CD8-positive, alpha-beta memory T cell (primary cell): ENCODE results near the gene DTNBP1. TPM values are rescaled to one million over a fixed set of nuclear protein-coding genes. Genes with fewer than 3 reads are reported as not detected.

ENCODE experiments used
- CTCF ChIA-PET: fragments of 350-600 bp; sonication (Branson Sonifier 250); formaldehyde crosslinking; loops from one replicate; lab custom pipeline; 2021; ENCODE audit warnings: antibody characterized with exemption; lab: Charles Lee
- POLR2A ChIA-PET: fragments of 350-600 bp; sonication (Branson Sonifier 250); formaldehyde crosslinking; loops from one replicate; lab custom pipeline; 2021; ENCODE audit warnings: antibody characterized with exemption; lab: Charles Lee
- DNase-seq, 5 donors: peaks; one replicate each; pipeline versions ENCODE4 v3.0.0 to v3.0.0-alpha.2; 2020 to 2022; ENCODE audit warnings: mixed read lengths in 1 of 5
- H3K27ac ChIP-seq: one replicate; pipeline ENCODE4 v1.7.0; 2013; ENCODE audit warnings: low read depth, mild to moderate bottlenecking, low read length, moderate library complexity
- H3K27me3 ChIP-seq: 2 replicates; pipeline ENCODE4 v1.7.0; 2013; ENCODE audit warnings: low read length, mild to moderate bottlenecking; ENCODE audit not compliant: insufficient read depth, poor library complexity, severe bottlenecking
- H3K36me3 ChIP-seq: 2 replicates; pipeline ENCODE4 v1.7.0; 2013; ENCODE audit warnings: mild to moderate bottlenecking, low read length, moderate library complexity; ENCODE audit not compliant: insufficient read depth
- H3K4me1 ChIP-seq: 2 replicates; pipeline ENCODE4 v1.7.0; 2013; ENCODE audit warnings: mild to moderate bottlenecking, low read length, moderate library complexity; ENCODE audit not compliant: insufficient read depth
- H3K4me3 ChIP-seq: 2 replicates; pipeline ENCODE4 v1.7.0; 2013; ENCODE audit warnings: mild to moderate bottlenecking, low read length
- H3K9me3 ChIP-seq: 2 replicates; pipeline ENCODE4 v1.7.0; 2013; ENCODE audit warnings: mild to moderate bottlenecking, low read length
- H3K27ac Mint-ChIP-seq, 8 donors: one replicate each; pipeline ENCODE4 v1.8.0; 2020 to 2021; ENCODE audit warnings: mixed read lengths in 8 of 8, mild to moderate bottlenecking in 6 of 8, inconsistent platforms in 3 of 8, moderate library complexity in 3 of 8
- H3K27me3 Mint-ChIP-seq, 2 donors: one replicate each; pipeline ENCODE4 v1.8.0; 2020 to 2021; ENCODE audit warnings: mixed read lengths in 2 of 2, mild to moderate bottlenecking in 1 of 2, moderate library complexity in 1 of 2
- H3K36me3 Mint-ChIP-seq, 3 donors: one replicate each; pipeline ENCODE4 v1.8.0; 2020 to 2021; ENCODE audit warnings: mixed read lengths in 3 of 3, inconsistent platforms in 1 of 3, mild to moderate bottlenecking in 1 of 3
- H3K4me1 Mint-ChIP-seq, 3 donors: one replicate each; pipeline ENCODE4 v1.8.0; 2020 to 2021; ENCODE audit warnings: mixed read lengths in 3 of 3, inconsistent platforms in 1 of 3, mild to moderate bottlenecking in 1 of 3
- H3K4me3 Mint-ChIP-seq, 7 donors: one replicate each; pipeline ENCODE4 v1.8.0; 2020 to 2021; ENCODE audit warnings: mixed read lengths in 7 of 7, mild to moderate bottlenecking in 6 of 7, moderate library complexity in 4 of 7, inconsistent platforms in 2 of 7
- H3K9me3 Mint-ChIP-seq, 5 donors: one replicate each; pipeline ENCODE4 v1.8.0; 2020 to 2022; ENCODE audit warnings: mixed read lengths in 5 of 5, mild to moderate bottlenecking in 3 of 5, moderate library complexity in 2 of 5, inconsistent platforms in 1 of 5
- polyA plus RNA-seq: library from polyadenylated mRNA; unstranded; fragments of 300-500 nt; fragmentation: Illumina TruSeq; gene quantifications from one replicate; pipeline ENCODE4 v1.2.3, GENCODE V29; 2021
- total RNA-seq, 2 experiments: library from RNA; stranded (reverse); gene quantifications; one replicate each; pipeline ENCODE4 v1.2.3, GENCODE V29; 2021

The DTNBP1 gene
- total and polyA plus RNA-seq, 3 experiments from 2014 or later, result 14.6 to 37.3 (median 15.5) TPM

- Histone ChIP-seq H3K36me3 (no peaks in the 10 kb centered on the region), H3K4me1 (no peaks in the 10 kb centered on the region), H3K4me3 (no peak overlapping the region), H3K9me3 (no peaks in the 10 kb centered on the region), H3K27me3 (no peaks in the 10 kb centered on the region), H3K27ac (no peak overlapping the region)
- H3K36me3 Mint-ChIP-seq, result peaks cover 6 to 11% (median 7%) of the 10 kb centered on the region in 3 donors
- ChIA-PET CTCF (no interaction called here), POLR2A (no interaction called here)
- DNase-seq, result no peak
- peak overlapping the region in 1 of 8 donors; percentile 45 for H3K27ac Mint-ChIP-seq
- H3K4me1 Mint-ChIP-seq, result peaks cover 17 to 33% (median 25%) of the 10 kb centered on the region in 3 donors
- no peaks in the 10 kb centered on the region for H3K27me3 Mint-ChIP-seq
- no peaks in the 10 kb centered on the region for H3K9me3 Mint-ChIP-seq
- no peak overlapping the region for H3K4me3 Mint-ChIP-seq
Observed at GRCh38 chr6:15572296-15573016, 90.4 kb downstream of the DTNBP1 start.

GRCh38 chr6:15570171-15570570 lies 92.7 kb downstream of the DTNBP1 start:
- no peak overlapping the region for H3K4me3 ChIP-seq
- no peaks in the 10 kb centered on the region for H3K9me3 Mint-ChIP-seq
- CTCF ChIA-PET, result no interaction called here
- no peaks in the 10 kb centered on the region for H3K4me1 ChIP-seq
- H3K27me3 Mint-ChIP-seq, result no peaks in the 10 kb centered on the region
- H3K36me3 Mint-ChIP-seq, result peaks cover 2 to 12% (median 7%) of the 10 kb centered on the region in 3 donors
- POLR2A ChIA-PET, result no interaction called here
- H3K4me1 Mint-ChIP-seq, result peaks cover 16 to 31% (median 18%) of the 10 kb centered on the region in 3 donors
- H3K4me3 Mint-ChIP-seq, result no peak overlapping the region
- no peaks in the 10 kb centered on the region for H3K9me3 ChIP-seq
- H3K36me3 ChIP-seq, result no peaks in the 10 kb centered on the region
- no peaks in the 10 kb centered on the region for H3K27me3 ChIP-seq
- H3K27ac ChIP-seq, result peak overlapping the region; percentile 49
- H3K27ac Mint-ChIP-seq, result peak overlapping the region in 2 of 8 donors; percentile 3 to 5
- no peak for DNase-seq

- ChIA-PET CTCF (no interaction called here), POLR2A (no interaction called here)
- Mint-ChIP-seq H3K4me1 (peaks cover 10 to 30% (median 16%) of the 10 kb centered on the region in 3 donors), H3K27me3 (no peaks in the 10 kb centered on the region), H3K27ac (no peak overlapping the region), H3K36me3 (peaks cover 2 to 11% (median 7%) of the 10 kb centered on the region in 3 donors), H3K4me3 (no peak overlapping the region), H3K9me3 (no peaks in the 10 kb centered on the region)
- H3K36me3 ChIP-seq, result no peaks in the 10 kb centered on the region
- peak overlapping the region; percentile 66 for H3K27ac ChIP-seq
- H3K9me3 ChIP-seq, result no peaks in the 10 kb centered on the region
- H3K27me3 ChIP-seq, result no peaks in the 10 kb centered on the region
- no peak overlapping the region for H3K4me3 ChIP-seq
- no peak for DNase-seq
- H3K4me1 ChIP-seq, result no peaks in the 10 kb centered on the region
Observed at GRCh38 chr6:15569035-15569995, 93.5 kb downstream of the DTNBP1 start.

GRCh38 chr6:15562977-15563376 lies 99.9 kb downstream of the DTNBP1 start:
- no peaks in the 10 kb centered on the region for H3K27me3 ChIP-seq
- H3K4me1 ChIP-seq, result no peaks in the 10 kb centered on the region
- Mint-ChIP-seq H3K4me3 (no peak overlapping the region), H3K27me3 (no peaks in the 10 kb centered on the region), H3K9me3 (no peaks in the 10 kb centered on the region), H3K27ac (peak overlapping the region in 2 of 8 donors; percentile 2 to 27), H3K36me3 (peaks cover 3 to 8% (median 4%) of the 10 kb centered on the region in 3 donors), H3K4me1 (peaks cover 5 to 15% (median 14%) of the 10 kb centered on the region in 3 donors)
- H3K4me3 ChIP-seq, result no peak overlapping the region
- no peaks in the 10 kb centered on the region for H3K36me3 ChIP-seq
- CTCF ChIA-PET, result no interaction called here
- no peak for DNase-seq
- no peak overlapping the region for H3K27ac ChIP-seq
- POLR2A ChIA-PET, result no interaction called here
- H3K9me3 ChIP-seq, result no peaks in the 10 kb centered on the region

GRCh38 chr6:15561447-15562199 lies 101.2 kb downstream of the DTNBP1 start:
- Histone ChIP-seq H3K27me3 (no peaks in the 10 kb centered on the region), H3K9me3 (no peaks in the 10 kb centered on the region), H3K27ac (no peak overlapping the region), H3K4me1 (no peaks in the 10 kb centered on the region), H3K4me3 (no peak overlapping the region), H3K36me3 (no peaks in the 10 kb centered on the region)
- ChIA-PET CTCF (no interaction called here), POLR2A (no interaction called here)
- Mint-ChIP-seq H3K27ac (no peak overlapping the region), H3K36me3 (peaks cover 3 to 6% (median 4%) of the 10 kb centered on the region in 3 donors), H3K27me3 (no peaks in the 10 kb centered on the region), H3K4me3 (no peak overlapping the region), H3K9me3 (no peaks in the 10 kb centered on the region), H3K4me1 (peaks cover 9 to 18% (median 12%) of the 10 kb centered on the region in 3 donors)
- no peak for DNase-seq

- ChIA-PET CTCF (no interaction called here), POLR2A (no interaction called here)
- Mint-ChIP-seq H3K4me3 (no peak overlapping the region), H3K27me3 (no peaks in the 10 kb centered on the region), H3K36me3 (peaks cover 3 to 6% (median 3%) of the 10 kb centered on the region in 3 donors), H3K27ac (no peak overlapping the region), H3K4me1 (peaks cover 10 to 18% (median 12%) of the 10 kb centered on the region in 3 donors), H3K9me3 (no peaks in the 10 kb centered on the region)
- no peaks in the 10 kb centered on the region for H3K27me3 ChIP-seq
- H3K4me1 ChIP-seq, result no peaks in the 10 kb centered on the region
- no peak for DNase-seq
- H3K9me3 ChIP-seq, result no peaks in the 10 kb centered on the region
- no peaks in the 10 kb centered on the region for H3K36me3 ChIP-seq
- H3K4me3 ChIP-seq, result no peak overlapping the region
- H3K27ac ChIP-seq, result no peak overlapping the region
Observed at GRCh38 chr6:15560713-15561112, 102.1 kb downstream of the DTNBP1 start.

GRCh38 chr6:15557174-15557573 lies 105.7 kb downstream of the DTNBP1 start:
- peaks cover 0 to 3% (median 1%) of the 10 kb centered on the region in 3 donors for H3K36me3 Mint-ChIP-seq

More at GRCh38 chr6:15557174-15557573, 105.7 kb downstream of the DTNBP1 start:
- Mint-ChIP-seq H3K4me3 (no peak overlapping the region), H3K27me3 (no peaks in the 10 kb centered on the region), H3K27ac (peak overlapping the region in 1 of 8 donors; percentile 93), H3K9me3 (no peaks in the 10 kb centered on the region), H3K4me1 (peaks cover 5 to 25% (median 14%) of the 10 kb centered on the region in 3 donors)
- ChIA-PET CTCF (no interaction called here), POLR2A (no interaction called here)
- H3K9me3 ChIP-seq, result no peaks in the 10 kb centered on the region
- H3K4me3 ChIP-seq, result no peak overlapping the region
- no peaks in the 10 kb centered on the region for H3K36me3 ChIP-seq
- no peaks in the 10 kb centered on the region for H3K27me3 ChIP-seq
- no peak overlapping the region for H3K27ac ChIP-seq
- no peak for DNase-seq
- H3K4me1 ChIP-seq, result no peaks in the 10 kb centered on the region
